K562 (cell line): ENCODE measurements around the gene MAGI2.

ENCODE experiments used
- ADNP ChIP-seq: fragments of 200-800 bp; sonication (Bioruptor generic); IDR thresholded peaks from 2 replicates; pipeline ENCODE4 v1.6.1; 2016; ENCODE audit warnings: missing genetic modification characterization, missing compliant biosample characterization
- CTCFL ChIP-seq: IDR thresholded peaks from 2 replicates; pipeline ENCODE4 v1.6.1; 2011; ENCODE audit warnings: borderline replicate concordance, low read depth, mild to moderate bottlenecking, moderate library complexity, low read length; ENCODE audit not compliant: insufficient read depth, poor library complexity, severe bottlenecking
- EP300 ChIP-seq: IDR thresholded peaks from 2 replicates; pipeline ENCODE4 v1.6.1; 2012; ENCODE audit warnings: low read length, improper control_type of control experiment
- ESRRB ChIP-seq: fragments of 250-450 bp; sonication (Bioruptor Pico); IDR thresholded peaks from 2 replicates; pipeline ENCODE4 v1.5.0; 2020; ENCODE audit warnings: mild to moderate bottlenecking, moderate library complexity, borderline replicate concordance
- FOXK1 ChIP-seq: sonication (generic); formaldehyde crosslinking; IDR thresholded peaks from 2 replicates; pipeline ENCODE4 v1.8.0; 2022; ENCODE audit warnings: missing genetic modification reagents, mild to moderate bottlenecking, borderline replicate concordance
- FOXM1 ChIP-seq, 2 experiments: fragments of 450-650 bp in 1 of 2; sonication (generic) in 1 of 2; formaldehyde crosslinking in 1 of 2; IDR thresholded peaks; 2 replicates each; pipeline versions ENCODE4 v1.6.1 to v1.9.0; 2017 to 2022; ENCODE audit warnings: low read depth in 2 of 2, mild to moderate bottlenecking in 2 of 2, missing genetic modification reagents in 1 of 2, moderate library complexity in 1 of 2
- NR2C1 ChIP-seq, 2 experiments: fragments of 450-650 bp; IDR thresholded peaks; 2 replicates each; pipeline ENCODE4 v1.6.1; 2017; ENCODE audit warnings: mild to moderate bottlenecking in 2 of 2, antibody characterized with exemption in 1 of 2, inconsistent platforms in 1 of 2, missing compliant biosample characterization in 1 of 2, missing genetic modification characterization in 1 of 2
- NR2C2 ChIP-seq, 2 experiments: fragments of 200-800 bp in 1 of 2; sonication (Bioruptor generic) in 1 of 2; sonication (generic) in 1 of 2; formaldehyde crosslinking in 1 of 2; IDR thresholded peaks; 2 replicates each; pipeline versions ENCODE4 v1.6.1 to v1.8.0; 2016 to 2022; ENCODE audit warnings: mild to moderate bottlenecking in 1 of 2, missing compliant biosample characterization in 1 of 2, missing genetic modification characterization in 1 of 2, missing genetic modification reagents in 1 of 2
- POLR2A ChIP-seq: fragments of 450-650 bp; conservative IDR thresholded peaks from 2 replicates; pipeline ENCODE4 v1.6.1; 2016
- ZNF324 ChIP-seq: fragments of 250-450 bp; sonication (Bioruptor Pico); IDR thresholded peaks from 2 replicates; pipeline ENCODE4 v1.4.0; 2020; ENCODE audit warnings: mild to moderate bottlenecking
- ZNF780A ChIP-seq: fragments of 250-450 bp; sonication (Bioruptor Pico); IDR thresholded peaks from 2 replicates; pipeline ENCODE4 v1.5.0; 2021; ENCODE audit warnings: mild to moderate bottlenecking

GRCh38 chr7:77983973-77984372 is 1469.5 kb downstream of the MAGI2 start:
- TF ChIP-seq ZNF780A (CRISPR knock-in tag) (no peak), ADNP (tag) (no peak), NR2C1 (IDR thresholded peaks at IDR 0.05) (no peak), NR2C1 (tag; IDR thresholded peaks at IDR 0.05) (no peak), CTCFL (no peak), NR2C2 (CRISPR knock-in tag; IDR thresholded peaks at IDR 0.05) (no peak), NR2C2 (tag; IDR thresholded peaks at IDR 0.05) (no peak), POLR2A (no peak), FOXM1 (IDR thresholded peaks at IDR 0.05; ENCODE audit: low read depth) (no peak), FOXM1 (CRISPR knock-in tag; IDR thresholded peaks at IDR 0.05; ENCODE audit: low read depth) (no peak), ZNF324 (CRISPR knock-in tag) (no peak), EP300 (no peak), ESRRB (CRISPR knock-in tag) (no peak), FOXK1 (CRISPR knock-in tag) (no peak)
